ENCODE results near the gene ISCU.
A peak's percentile ranks its signal among the peaks of the same experiment; 100 is the strongest.
"Not testable (repeated sequence)": the region's sequence is repeated elsewhere in the genome, so short reads cannot be mapped to it uniquely, and the experiment has no call there.

ISCU gene

DNA sequence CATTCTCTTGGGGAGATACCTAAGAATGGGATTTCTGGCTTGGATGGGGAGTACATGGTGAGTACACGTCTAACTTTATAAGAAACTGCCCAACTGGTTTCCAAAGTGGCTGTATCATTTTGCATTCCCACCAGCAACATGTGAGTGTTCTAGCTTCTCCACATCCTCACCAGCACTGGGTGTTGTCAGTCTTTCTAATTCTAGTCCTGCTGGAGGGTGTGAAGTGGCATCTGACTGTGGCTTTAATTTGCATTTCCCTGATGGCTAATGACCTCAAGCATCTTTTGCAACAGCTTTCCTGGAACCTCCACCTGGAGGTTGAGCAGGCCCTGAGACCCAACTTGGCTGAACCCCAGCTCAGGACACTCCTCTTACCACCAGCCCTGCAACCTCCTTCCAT, 53.5 kb downstream of the ISCU start:
- Mint-ChIP-seq H3K4me3 (no peak overlapping the region), H3K36me3 (ENCODE audit: low read depth) (peaks cover 43% of the 10 kb centered on the region), H3K4me1 (ENCODE audit: low read depth) (peaks cover 27% of the 10 kb centered on the region), H3K9me3 (peaks cover 12% of the 10 kb centered on the region), H3K27ac (no peak overlapping the region), H3K27me3 (ENCODE audit: low read depth) (no peaks in the 10 kb centered on the region)
- no peak for DNase-seq (ENCODE audit: low spot score)

GRCh38 chr12:108616359-108616758, 54.0 kb downstream of the ISCU start:
- Mint-ChIP-seq H3K27me3 (ENCODE audit: low read depth) (no peaks in the 10 kb centered on the region), H3K4me1 (ENCODE audit: low read depth) (peaks cover 31% of the 10 kb centered on the region), H3K36me3 (ENCODE audit: low read depth) (peaks cover 47% of the 10 kb centered on the region), H3K9me3 (peaks cover 12% of the 10 kb centered on the region), H3K27ac (peak overlapping the region; percentile 34), H3K4me3 (no peak overlapping the region)
- no peak for DNase-seq (ENCODE audit: low spot score)

- Mint-ChIP-seq H3K27ac (peak overlapping the region; percentile 85), H3K4me1 (ENCODE audit: low read depth) (peaks cover 32% of the 10 kb centered on the region), H3K4me3 (peak overlapping the region; percentile 59), H3K9me3 (peaks cover 12% of the 10 kb centered on the region), H3K36me3 (ENCODE audit: low read depth) (peaks cover 55% of the 10 kb centered on the region), H3K27me3 (ENCODE audit: low read depth) (no peaks in the 10 kb centered on the region)
- DNase-seq (ENCODE audit: low spot score), result peak; percentile 90
Observed at GRCh38 chr12:108616941-108617858, 54.8 kb downstream of the ISCU start.

- Mint-ChIP-seq H3K4me1 (ENCODE audit: low read depth) (peaks cover 36% of the 10 kb centered on the region), H3K36me3 (ENCODE audit: low read depth) (peaks cover 67% of the 10 kb centered on the region), H3K27me3 (ENCODE audit: low read depth) (no peaks in the 10 kb centered on the region), H3K27ac (peak overlapping the region; percentile 84), H3K9me3 (peaks cover 12% of the 10 kb centered on the region), H3K4me3 (peak overlapping the region; percentile 3)
- peak; percentile 74 for DNase-seq (ENCODE audit: low spot score)
Observed at GRCh38 chr12:108618079-108618952, 55.9 kb downstream of the ISCU start.

- Mint-ChIP-seq H3K4me1 (ENCODE audit: low read depth) (peaks cover 37% of the 10 kb centered on the region), H3K27ac (peak overlapping the region; percentile 84), H3K36me3 (ENCODE audit: low read depth) (peaks cover 72% of the 10 kb centered on the region), H3K9me3 (peaks cover 12% of the 10 kb centered on the region)
- not testable (repeated sequence) for DNase-seq (ENCODE audit: low spot score); H3K27me3 Mint-ChIP-seq (ENCODE audit: low read depth); H3K4me3 Mint-ChIP-seq
Observed at GRCh38 chr12:108618953-108619274, 56.5 kb downstream of the ISCU start.

All from T-helper 2 cell treated with Interferon-gamma antibody and Interleukin-4, amounts not matched to agents 5 μg/mL and 100 μg/mL, for 36 hours (primary cell).